ENCODE results near the gene RECQL5. TPM values are rescaled to one million over a fixed set of nuclear protein-coding genes. Genes with fewer than 3 reads are reported as not detected.
"Not testable (repeated sequence)": the region's sequence is repeated elsewhere in the genome, so short reads cannot be mapped to it uniquely, and the experiment has no call there.

Gene RECQL5
- total and polyA plus RNA-seq, 2 experiments from 2014 or later: 23.1 to 44.4 TPM

GRCh38 chr17:75587675-75588595 lies 79.0 kb downstream of the RECQL5 start, which contains the start of gene MYO15B:
MYO15B (plus strand) TSS chr17:75587800; CDS start chr17:75588058, 258 bp downstream.
- H2AFZ ChIP-seq: peak within 1 kb of the TSS; percentile 77
- H3K9me2 ChIP-seq (replicated peaks; ENCODE audit: insufficient read depth): no peaks in the 10 kb centered on the region
- TF ChIP-seq EZH2phosphoT487 (IDR thresholded peaks at IDR 0.05; ENCODE audit: low read depth, severe bottlenecking, unreplicated experiment) (no peak), EZH2 (IDR thresholded peaks at IDR 0.05; ENCODE audit: borderline replicate concordance) (peak; percentile 53)
- TF ChIP-seq, protein P1, sequence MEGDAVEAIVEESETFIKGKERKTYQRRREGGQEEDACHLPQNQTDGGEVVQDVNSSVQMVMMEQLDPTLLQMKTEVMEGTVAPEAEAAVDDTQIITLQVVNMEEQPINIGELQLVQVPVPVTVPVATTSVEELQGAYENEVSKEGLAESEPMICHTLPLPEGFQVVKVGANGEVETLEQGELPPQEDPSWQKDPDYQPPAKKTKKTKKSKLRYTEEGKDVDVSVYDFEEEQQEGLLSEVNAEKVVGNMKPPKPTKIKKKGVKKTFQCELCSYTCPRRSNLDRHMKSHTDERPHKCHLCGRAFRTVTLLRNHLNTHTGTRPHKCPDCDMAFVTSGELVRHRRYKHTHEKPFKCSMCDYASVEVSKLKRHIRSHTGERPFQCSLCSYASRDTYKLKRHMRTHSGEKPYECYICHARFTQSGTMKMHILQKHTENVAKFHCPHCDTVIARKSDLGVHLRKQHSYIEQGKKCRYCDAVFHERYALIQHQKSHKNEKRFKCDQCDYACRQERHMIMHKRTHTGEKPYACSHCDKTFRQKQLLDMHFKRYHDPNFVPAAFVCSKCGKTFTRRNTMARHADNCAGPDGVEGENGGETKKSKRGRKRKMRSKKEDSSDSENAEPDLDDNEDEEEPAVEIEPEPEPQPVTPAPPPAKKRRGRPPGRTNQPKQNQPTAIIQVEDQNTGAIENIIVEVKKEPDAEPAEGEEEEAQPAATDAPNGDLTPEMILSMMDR (IDR thresholded peaks at IDR 0.05; ENCODE audit: poor library complexity): peak; percentile 44
- H3K36me3 ChIP-seq (replicated peaks; ENCODE audit: insufficient read depth, low read depth): no peaks in the 10 kb centered on the region
- WGBS (ENCODE audit: low lambda C conversion rate, missing lambda C conversion rate): 10% methylated on average over 66 of the region's 82 CpGs
- no peaks in the 10 kb centered on the region for H3K79me2 ChIP-seq
- no peaks in the 10 kb centered on the region for H3K27me3 ChIP-seq
- peak; percentile 75 for DNase-seq (ENCODE audit: low spot score)
- peak within 1 kb of the TSS; percentile 93 for H3K4me2 ChIP-seq
- peak within 1 kb of the TSS; percentile 83 for H3K27ac ChIP-seq
- H3K4me1 ChIP-seq (ENCODE audit: insufficient read depth): peaks cover 15% of the 10 kb centered on the region
- no peaks in the 10 kb centered on the region for H3K9me3 ChIP-seq (ENCODE audit: low read depth)
- no peaks in the 10 kb centered on the region for H4K20me1 ChIP-seq (ENCODE audit: insufficient read depth, poor library complexity, severe bottlenecking)
- peak within 1 kb of the TSS; percentile 55 for H3K4me3 ChIP-seq

DNA sequence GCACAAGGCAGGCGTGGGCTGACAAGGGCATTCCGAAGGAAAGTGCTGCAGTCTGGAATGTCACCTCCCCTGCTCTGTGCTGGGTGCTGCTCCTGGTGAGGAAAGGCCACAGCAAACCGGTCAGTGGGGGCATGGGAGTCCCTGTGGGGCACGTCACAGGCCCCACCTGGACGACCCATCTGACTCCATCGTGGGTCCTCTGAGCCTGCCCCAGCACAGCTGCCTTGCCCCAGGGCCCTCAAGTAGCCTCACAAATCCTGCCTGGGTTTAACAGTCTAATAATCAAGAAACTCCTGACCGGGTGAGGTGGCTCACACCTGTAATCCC lies 82.1 kb downstream of the RECQL5 start:
- H2AFZ ChIP-seq: no peak overlapping the region
- no peaks in the 10 kb centered on the region for H3K79me2 ChIP-seq
- H3K4me1 ChIP-seq (ENCODE audit: insufficient read depth): peaks cover 14% of the 10 kb centered on the region
- no peak overlapping the region for H3K4me3 ChIP-seq
- no peaks in the 10 kb centered on the region for H3K36me3 ChIP-seq (replicated peaks; ENCODE audit: insufficient read depth, low read depth)
- H4K20me1 ChIP-seq (ENCODE audit: insufficient read depth, poor library complexity, severe bottlenecking): no peaks in the 10 kb centered on the region
- DNase-seq (ENCODE audit: low spot score): no peak
- WGBS (ENCODE audit: low lambda C conversion rate, missing lambda C conversion rate): 94% methylated on average over 7 of the region's 7 CpGs
- H3K9me3 ChIP-seq (ENCODE audit: low read depth): no peaks in the 10 kb centered on the region
- no peaks in the 10 kb centered on the region for H3K27me3 ChIP-seq
- no peaks in the 10 kb centered on the region for H3K9me2 ChIP-seq (replicated peaks; ENCODE audit: insufficient read depth)
- TF ChIP-seq EZH2 (IDR thresholded peaks at IDR 0.05; ENCODE audit: borderline replicate concordance) (no peak), EZH2phosphoT487 (IDR thresholded peaks at IDR 0.05; ENCODE audit: low read depth, severe bottlenecking, unreplicated experiment) (no peak)
- TF ChIP-seq, protein P1 (IDR thresholded peaks at IDR 0.05; ENCODE audit: poor library complexity): no peak
- H3K4me2 ChIP-seq: no peak overlapping the region
- no peak overlapping the region for H3K27ac ChIP-seq

DNA sequence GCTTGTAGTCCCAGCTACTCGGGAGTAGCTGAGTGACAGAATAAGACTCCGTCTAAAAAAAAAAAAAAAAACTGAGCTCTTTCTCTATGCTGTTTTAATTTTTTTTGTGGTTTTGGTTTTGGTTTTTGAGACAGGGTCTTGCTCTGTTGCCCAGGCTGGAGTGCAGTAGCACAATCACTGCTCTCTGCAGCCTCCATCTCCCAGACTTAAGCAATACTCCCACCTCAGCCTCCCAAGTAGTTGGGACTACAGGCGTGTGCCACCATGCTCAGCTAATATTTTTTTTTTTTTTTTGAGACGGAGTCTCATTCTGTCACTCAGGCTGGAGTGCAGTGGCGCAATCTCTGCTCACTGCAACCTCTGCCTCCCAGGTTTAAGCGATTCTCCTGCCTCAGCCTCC lies 83.8 kb downstream of the RECQL5 start:
- H3K27ac ChIP-seq; H4K20me1 ChIP-seq (ENCODE audit: insufficient read depth, poor library complexity, severe bottlenecking); H3K4me2 ChIP-seq; H3K36me3 ChIP-seq (replicated peaks; ENCODE audit: insufficient read depth, low read depth); H3K4me3 ChIP-seq; H3K9me2 ChIP-seq (replicated peaks; ENCODE audit: insufficient read depth); H3K79me2 ChIP-seq; H3K9me3 ChIP-seq (ENCODE audit: low read depth); H3K27me3 ChIP-seq; H2AFZ ChIP-seq; DNase-seq (ENCODE audit: low spot score): not testable (repeated sequence)
- peaks cover 10% of the 10 kb centered on the region for H3K4me1 ChIP-seq (ENCODE audit: insufficient read depth)
- 91% methylated on average over 6 of the region's 6 CpGs for WGBS (ENCODE audit: low lambda C conversion rate, missing lambda C conversion rate)

- WGBS (ENCODE audit: low lambda C conversion rate, missing lambda C conversion rate): 92% methylated on average over 23 of the region's 23 CpGs
- DNase-seq (ENCODE audit: low spot score); H3K9me3 ChIP-seq (ENCODE audit: low read depth): not testable (repeated sequence)
Measured at GRCh38 chr17:75581121-75581725, 85.7 kb downstream of the RECQL5 start.

More at GRCh38 chr17:75581121-75581725, 85.7 kb downstream of the RECQL5 start:
- not testable (repeated sequence) for H3K4me1 ChIP-seq (ENCODE audit: insufficient read depth); H3K79me2 ChIP-seq; H3K36me3 ChIP-seq (replicated peaks; ENCODE audit: insufficient read depth, low read depth); H3K27ac ChIP-seq; H3K9me2 ChIP-seq (replicated peaks; ENCODE audit: insufficient read depth); H2AFZ ChIP-seq; H3K27me3 ChIP-seq; H3K4me3 ChIP-seq; H3K4me2 ChIP-seq; H4K20me1 ChIP-seq (ENCODE audit: insufficient read depth, poor library complexity, severe bottlenecking)

Other genes with a start within 250 kb of the RECQL5 start
- 18.7 and 53.5 TPM in 2 replicates for gene TMEM94, start 210.5 kb downstream of the RECQL5 start, total RNA-seq
- 43.5 and 50.7 TPM in 2 replicates for gene TMEM94, start 210.5 kb downstream of the RECQL5 start, polyA plus RNA-seq
- gene CASKIN2, start 151.6 kb downstream of the RECQL5 start, total RNA-seq: 5.3 and 9.8 TPM in 2 replicates
- 14.5 and 16.2 TPM in 2 replicates for gene CASKIN2, start 151.6 kb downstream of the RECQL5 start, polyA plus RNA-seq
- gene TSEN54, start 150.6 kb downstream of the RECQL5 start, total RNA-seq: 30.4 and 42.5 TPM in 2 replicates
- 46.3 and 52.3 TPM in 2 replicates for gene TSEN54, start 150.6 kb downstream of the RECQL5 start, polyA plus RNA-seq
- 60.9 and 81.8 TPM in 2 replicates for gene LLGL2, start 141.5 kb downstream of the RECQL5 start, total RNA-seq
- gene LLGL2, start 141.5 kb downstream of the RECQL5 start, polyA plus RNA-seq: 154 and 194 TPM in 2 replicates
- 99.8 and 153 TPM in 2 replicates for gene MYO15B, start 79.4 kb downstream of the RECQL5 start, total RNA-seq
- gene MYO15B, start 79.4 kb downstream of the RECQL5 start, polyA plus RNA-seq: 124 and 132 TPM in 2 replicates
- gene SMIM5, start 33.7 kb downstream of the RECQL5 start, total RNA-seq: 4.1 and 4.5 TPM in 2 replicates
- 6.8 and 7.7 TPM in 2 replicates for gene SMIM5, start 33.7 kb downstream of the RECQL5 start, polyA plus RNA-seq
- 59.3 and 67.5 TPM in 2 replicates for gene SAP30BP, start 184 bp upstream of the RECQL5 start, total RNA-seq
- 89.9 and 110 TPM in 2 replicates for gene SAP30BP, start 184 bp upstream of the RECQL5 start, polyA plus RNA-seq
- gene ITGB4, start 54.3 kb upstream of the RECQL5 start, total RNA-seq: 11.5 and 15.7 TPM in 2 replicates
- gene ITGB4, start 54.3 kb upstream of the RECQL5 start, polyA plus RNA-seq: 19.4 and 23.5 TPM in 2 replicates
- gene GALK1, start 98.0 kb upstream of the RECQL5 start, total RNA-seq: 63.7 and 76.4 TPM in 2 replicates
- gene GALK1, start 98.0 kb upstream of the RECQL5 start, polyA plus RNA-seq: 139 and 161 TPM in 2 replicates
- 26.7 and 30.9 TPM in 2 replicates for gene UNK, start 117.7 kb upstream of the RECQL5 start, total RNA-seq
- 22.3 and 28.2 TPM in 2 replicates for gene UNK, start 117.7 kb upstream of the RECQL5 start, polyA plus RNA-seq
- gene UNC13D, start 177.2 kb upstream of the RECQL5 start, total RNA-seq: 2.2 and 4.3 TPM in 2 replicates
- 8.8 and 10.1 TPM in 2 replicates for gene UNC13D, start 177.2 kb upstream of the RECQL5 start, polyA plus RNA-seq
- gene WBP2, start 188.2 kb upstream of the RECQL5 start, total RNA-seq: 22.8 and 29.0 TPM in 2 replicates
- 129 and 143 TPM in 2 replicates for gene WBP2, start 188.2 kb upstream of the RECQL5 start, polyA plus RNA-seq
- 13.0 and 15.5 TPM in 2 replicates for gene TRIM47, start 211.4 kb upstream of the RECQL5 start, total RNA-seq
- 36.9 and 42.9 TPM in 2 replicates for gene TRIM47, start 211.4 kb upstream of the RECQL5 start, polyA plus RNA-seq
- gene TRIM65, start 229.8 kb upstream of the RECQL5 start, total RNA-seq: 10.9 and 12.5 TPM in 2 replicates
- 10.7 and 16.8 TPM in 2 replicates for gene TRIM65, start 229.8 kb upstream of the RECQL5 start, polyA plus RNA-seq
- 40.4 and 50.2 TPM in 2 replicates for gene MRPL38, start 237.7 kb upstream of the RECQL5 start, total RNA-seq
- 124 and 134 TPM in 2 replicates for gene MRPL38, start 237.7 kb upstream of the RECQL5 start, polyA plus RNA-seq